H1 (cell line): ENCODE measurements around the gene ATOH1. TPM values are rescaled to one million over a fixed set of nuclear protein-coding genes. Genes with fewer than 3 reads are reported as not detected.

Experiments used
- CTCF ChIA-PET: fragments of 300-600 bp; sonication (Branson Sonifier 250); formaldehyde crosslinking; loops from one replicate; lab custom pipeline; 2021; ENCODE audit not compliant: partially characterized antibody; lab: Charles Lee
- POLR2A ChIA-PET: fragments of 300-600 bp; sonication (Branson Sonifier 250); formaldehyde crosslinking; loops from one replicate; lab custom pipeline; 2021; ENCODE audit warnings: inconsistent platforms; ENCODE audit not compliant: partially characterized antibody; lab: Charles Lee
- DNase-seq, 2 experiments: peaks; one replicate each; pipeline versions ENCODE4 v3.0.0 to v3.0.0-alpha.2; 2010 to 2022; ENCODE audit warnings: low spot score in 2 of 2, low read depth in 1 of 2, mixed read lengths in 1 of 2
- FAIRE-seq: peaks from 2 replicates; lab custom pipeline; 2011; peaks lifted over from hg19 to GRCh38; lab: Jason Lieb, UNC
- H2AFZ ChIP-seq: 2 replicates; pipeline ENCODE4 v1.8.1; 2012; ENCODE audit warnings: low read length, inconsistent platforms
- H2AK5ac ChIP-seq: 2 replicates; pipeline ENCODE4 v1.6.1; 2013; ENCODE audit warnings: low read depth, low read length
- H2BK120ac ChIP-seq: replicated peaks from 2 replicates; pipeline ENCODE3; 2013; ENCODE audit warnings: low read depth, low read length, inconsistent platforms
- H2BK12ac ChIP-seq: 2 replicates; pipeline ENCODE4 v1.6.1; 2013; ENCODE audit warnings: low read depth, low read length
- H2BK15ac ChIP-seq: 2 replicates; pipeline ENCODE4 v1.6.1; 2013; ENCODE audit warnings: low read length
- H2BK20ac ChIP-seq: 2 replicates; pipeline ENCODE4 v1.6.1; 2013; ENCODE audit warnings: low read length
- H2BK5ac ChIP-seq: 2 replicates; pipeline ENCODE4 v1.6.1; 2013; ENCODE audit warnings: low read depth, low read length
- H3K14ac ChIP-seq: 2 replicates; pipeline ENCODE4 v1.6.1; 2013; ENCODE audit warnings: inconsistent platforms; ENCODE audit not compliant: insufficient read length
- H3K18ac ChIP-seq: 2 replicates; pipeline ENCODE4 v1.6.1; 2013; ENCODE audit warnings: low read length; ENCODE audit errors: extremely low read depth
- H3K23ac ChIP-seq: 2 replicates; pipeline ENCODE4 v1.6.1; 2013; ENCODE audit warnings: inconsistent platforms; ENCODE audit not compliant: insufficient read length
- H3K23me2 ChIP-seq: 2 replicates; pipeline ENCODE4 v1.6.1; 2013; ENCODE audit warnings: low read depth, low read length
- H3K27ac ChIP-seq: 2 replicates; pipeline ENCODE4 v1.6.1; 2011; ENCODE audit warnings: low read depth, low read length, inconsistent platforms
- H3K27me3 ChIP-seq, 4 experiments: replicated peaks in 1 of 4; 1 replicate in 1 of 4; 2 replicates in 3 of 4; pipeline versions ENCODE4 v1.6.1 to v1.8.1; 2011 to 2013; ENCODE audit warnings: low read length in 3 of 4, mild to moderate bottlenecking in 3 of 4, inconsistent platforms in 2 of 4, mixed read lengths in 2 of 4, moderate library complexity in 1 of 4; ENCODE audit not compliant: control insufficient read depth in 3 of 4, insufficient read depth in 3 of 4; ENCODE audit errors: extremely low read depth in 1 of 4
- H3K36me3 ChIP-seq, 4 experiments: 2 replicates each; pipeline versions ENCODE4 v1.6.1 to v1.8.1; 2011 to 2013; ENCODE audit warnings: mild to moderate bottlenecking in 4 of 4, low read length in 3 of 4, moderate library complexity in 2 of 4, control low read depth in 1 of 4, inconsistent platforms in 1 of 4; ENCODE audit not compliant: insufficient read depth in 4 of 4, control insufficient read depth in 2 of 4
- H3K4ac ChIP-seq: replicated peaks from 2 replicates; pipeline ENCODE3; 2013; ENCODE audit warnings: low read length, low read depth, mixed read lengths, inconsistent platforms; ENCODE audit not compliant: insufficient read length
- H3K4me1 ChIP-seq, 4 experiments: replicated peaks in 1 of 4; 1 replicate in 1 of 4; 2 replicates in 3 of 4; pipeline versions ENCODE4 v1.6.1 to v1.8.1; 2011 to 2013; ENCODE audit warnings: low read length in 3 of 4, inconsistent platforms in 2 of 4, mixed read lengths in 1 of 4; ENCODE audit not compliant: insufficient read depth in 4 of 4, control insufficient read depth in 3 of 4
- H3K4me2 ChIP-seq, 2 experiments: 2 replicates each; pipeline versions ENCODE4 v1.6.1 to v1.8.1; 2011 to 2013; ENCODE audit warnings: low read depth in 2 of 2, low read length in 2 of 2, control low read depth in 1 of 2, inconsistent platforms in 1 of 2, mild to moderate bottlenecking in 1 of 2; ENCODE audit not compliant: insufficient read depth in 1 of 2
- H3K4me3 ChIP-seq, 4 experiments: fragments of 200-600, 300-600 bp in 1 of 4; sonication (generic), shearing (Covaris generic), sonication (Bioruptor Twin) in 1 of 4; 2 replicates each; pipeline versions ENCODE4 v1.5.1 to v1.8.1; 2011 to 2016; ENCODE audit warnings: low read length in 4 of 4, low read depth in 3 of 4, control low read depth in 2 of 4, inconsistent platforms in 2 of 4, mild to moderate bottlenecking in 2 of 4, mixed read lengths in 1 of 4, moderate library complexity in 1 of 4; ENCODE audit not compliant: insufficient read depth in 2 of 4; ENCODE audit errors: extremely low read depth in 1 of 4
- H3K56ac ChIP-seq: replicated peaks from 2 replicates; pipeline ENCODE3; 2013; ENCODE audit warnings: low read depth, mild to moderate bottlenecking, mixed read lengths, low read length, inconsistent platforms; ENCODE audit not compliant: insufficient read length
- H3K79me1 ChIP-seq: 2 replicates; pipeline ENCODE4 v1.6.1; 2013; ENCODE audit warnings: low read depth, low read length, control low read depth
- H3K79me2 ChIP-seq, 2 experiments: 2 replicates each; pipeline versions ENCODE4 v1.6.1 to v1.8.1; 2012 to 2013; ENCODE audit warnings: low read length in 2 of 2, mild to moderate bottlenecking in 2 of 2, inconsistent platforms in 1 of 2; ENCODE audit not compliant: insufficient read depth in 2 of 2, control insufficient read depth in 1 of 2
- H3K9ac ChIP-seq, 4 experiments: replicated peaks in 1 of 4; 1 replicate in 1 of 4; 2 replicates in 3 of 4; pipeline versions ENCODE4 v1.6.1 to v1.8.1; 2011 to 2013; ENCODE audit warnings: low read depth in 3 of 4, low read length in 3 of 4, control low read depth in 2 of 4, mild to moderate bottlenecking in 2 of 4, moderate library complexity in 2 of 4, inconsistent platforms in 1 of 4; ENCODE audit errors: extremely low read depth in 1 of 4
- H3K9me3 ChIP-seq, 2 experiments: 2 replicates each; pipeline versions ENCODE4 v1.6.1 to v1.8.1; 2012 to 2013; ENCODE audit warnings: mild to moderate bottlenecking in 2 of 2, moderate library complexity in 2 of 2, control low read depth in 1 of 2, inconsistent platforms in 1 of 2, low read depth in 1 of 2, low read length in 1 of 2, mixed read lengths in 1 of 2; ENCODE audit not compliant: insufficient read depth in 2 of 2
- H4K20me1 ChIP-seq, 2 experiments: replicated peaks in 1 of 2; 2 replicates each; pipeline versions ENCODE3 to v1.8.1; 2011 to 2013; ENCODE audit warnings: inconsistent platforms in 2 of 2, low read length in 2 of 2, mild to moderate bottlenecking in 1 of 2; ENCODE audit not compliant: insufficient read depth in 2 of 2, control insufficient read depth in 1 of 2
- H4K5ac ChIP-seq: 2 replicates; pipeline ENCODE4 v1.6.1; 2013; ENCODE audit warnings: low read length, low read depth, mixed read lengths, inconsistent platforms; ENCODE audit not compliant: insufficient read length
- H4K8ac ChIP-seq: 2 replicates; pipeline ENCODE4 v1.8.0; 2013; ENCODE audit warnings: mild to moderate bottlenecking, moderate library complexity, low read length, inconsistent platforms; ENCODE audit not compliant: insufficient read depth; ENCODE audit errors: extremely low read depth
- H4K91ac ChIP-seq: replicated peaks from 2 replicates; pipeline ENCODE3; 2013; ENCODE audit warnings: low read length, mixed read lengths, inconsistent platforms; ENCODE audit not compliant: insufficient read length
- CBX8 ChIP-seq: fragments of 300-800, 300-1000 bp; sonication (generic); IDR thresholded peaks from 2 replicates; pipeline ENCODE4 v1.7.1; 2016; ENCODE audit warnings: low read depth, low read length, borderline replicate concordance
- YY1 ChIP-seq: IDR thresholded peaks from 2 replicates; pipeline ENCODE4 v1.6.1; 2011; ENCODE audit warnings: low read depth, mild to moderate bottlenecking, low read length
- WGBS, 2 experiments: shearing (Covaris generic) in 1 of 2; methylation state at CpG; one replicate each; pipeline versions ENCODE4 v1.1.6 to v1.1.7; 2013 to 2015; ENCODE audit warnings: low lambda C conversion rate in 2 of 2, mixed read lengths in 2 of 2, inconsistent platforms in 1 of 2, low coverage in 1 of 2, missing lambda C conversion rate in 1 of 2; ENCODE audit not compliant: insufficient replicate concordance in 2 of 2, insufficient coverage in 1 of 2, insufficient read length in 1 of 2; ENCODE audit errors: extremely low coverage in 1 of 2, missing lambda C conversion rate in 1 of 2; 5-methylcytosine and 5-hydroxymethylcytosine counted together
- polyA plus RNA-seq, 7 experiments: library from polyadenylated mRNA; depleted of rRNA in 3 of 7; stranded (reverse) in 5 of 7; unstranded in 2 of 7; fragments of >200 nt in 5 of 7; fragments of 200-250 nt in 2 of 7; gene quantifications; 1 replicate in 5 of 7; 2 replicates in 1 of 7; 4 replicates in 1 of 7; pipeline versions ENCODE4 v1.2.1 to v1.2.3, GENCODE V29; 2011 to 2013; ENCODE audit warnings: missing spikeins in 2 of 7, mixed read lengths in 2 of 7
- total RNA-seq: library from RNA; stranded (reverse); fragmentation: NEBNext Ultra II Directional; extraction: Animal tissue kit (Norgen Biotek cat#: 25700); gene quantifications from 2 replicates; pipeline ENCODE4 v1.2.1, GENCODE V29; 2021

Gene ATOH1
- total and polyA plus RNA-seq, 2 of the 8 experiments (the other 6 are each of a cell fraction or from before 2014, with no cell fraction given) = 0.12 to 0.76 TPM

DNA sequence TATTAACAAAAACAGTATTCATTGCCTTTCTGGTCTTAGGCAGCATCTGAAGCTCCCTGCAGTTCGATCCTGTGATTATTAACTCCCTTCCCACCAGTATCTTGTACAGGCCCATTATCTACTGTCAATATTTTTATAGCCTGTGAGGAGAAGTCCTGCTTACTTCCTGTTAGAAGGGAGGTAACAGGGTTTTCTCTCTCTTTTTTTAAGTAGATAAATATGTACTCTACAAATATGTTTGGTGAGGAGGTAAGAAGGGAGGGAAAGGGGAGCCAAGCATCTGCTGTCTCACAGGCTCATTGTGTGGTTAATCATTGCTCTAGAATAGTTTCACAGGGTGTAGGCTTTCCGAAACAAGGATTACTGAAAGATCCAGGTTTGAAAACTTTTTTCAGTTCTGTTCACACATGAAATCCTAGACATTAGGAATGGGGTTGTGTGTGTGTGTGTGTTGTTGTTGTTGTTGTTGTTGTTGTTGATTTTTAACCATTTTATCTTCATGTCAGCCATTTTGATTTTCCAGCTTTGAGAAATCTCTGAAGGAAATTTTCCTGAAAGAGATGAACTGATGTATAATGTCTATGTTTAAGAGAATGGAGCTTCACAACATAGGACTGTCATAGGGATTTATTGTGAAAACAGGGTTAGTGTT is 14.2 kb downstream of the ATOH1 start:
- no peak overlapping the region for H2BK12ac ChIP-seq
- H3K4me2 ChIP-seq = no peak overlapping the region
- no peaks in the 10 kb centered on the region; a peak in 3 of 7 replicates for H3K27me3 ChIP-seq
- no peak for TF ChIP-seq CBX8
- peak; percentile 49; the same call in 1 of the 2 replicates for TF ChIP-seq YY1
- no peak overlapping the region for H2AK5ac ChIP-seq
- POLR2A ChIA-PET = no interaction called here
- H3K36me3 ChIP-seq = no peaks in the 10 kb centered on the region
- H4K8ac ChIP-seq = no peak overlapping the region
- no peak overlapping the region for H3K18ac ChIP-seq
- H3K56ac ChIP-seq = no peak overlapping the region
- peaks cover 2% of the 10 kb centered on the region; the same call in 1 of the 2 replicates for H3K23me2 ChIP-seq
- no peak overlapping the region for H3K23ac ChIP-seq
- H3K4ac ChIP-seq = no peak overlapping the region
- H2AFZ ChIP-seq = peak overlapping the region; percentile 91
- H3K14ac ChIP-seq = no peak overlapping the region
- no peak overlapping the region for H4K5ac ChIP-seq
- H2BK20ac ChIP-seq = no peak overlapping the region
- no peaks in the 10 kb centered on the region for H3K9me3 ChIP-seq
- H2BK5ac ChIP-seq = no peak overlapping the region
- no peaks in the 10 kb centered on the region for H3K79me2 ChIP-seq
- no peak overlapping the region for H3K9ac ChIP-seq
- DNase-seq = no peak
- CTCF ChIA-PET = interaction anchor here (0.8 to 1.3 kb wide), 2 partner anchors 13 to 19 kb away, joined by 4 to 5 read pairs; no protein-coding TSS in a partner anchor
- H2BK15ac ChIP-seq = no peak overlapping the region
- no peak overlapping the region for H4K91ac ChIP-seq
- no peaks in the 10 kb centered on the region for H3K4me1 ChIP-seq
- no peak overlapping the region for H2BK120ac ChIP-seq
- no peaks in the 10 kb centered on the region for H3K79me1 ChIP-seq
- H4K20me1 ChIP-seq = no peaks in the 10 kb centered on the region
- H3K4me3 ChIP-seq = no peak overlapping the region
- FAIRE-seq = no peak
- no peak overlapping the region for H3K27ac ChIP-seq
- 86% methylated on average over 2 of the region's 2 CpGs; no CpG with 5 or more reads in 1 of the 2 experiments for WGBS, 2 experiments
